GM23338 (cell line): ENCODE data around the gene FBXO9. TPM values are rescaled to one million over a fixed set of nuclear protein-coding genes. Genes with fewer than 3 reads are reported as not detected.

Experiments
- ATAC-seq: fragments of 200-7000 bp; cut with Tn5 transposase; 3 replicates; pipeline ENCODE4 v1.9.1; 2020
- DNase-seq: peaks from one replicate; pipeline ENCODE4 v3.0.0-alpha.2; 2015; ENCODE audit warnings: low spot score
- H2AFZ ChIP-seq: fragments of 200-600 bp; sonication (generic); 2 replicates; pipeline ENCODE4 v1.8.0; 2016; ENCODE audit warnings: antibody characterized with exemption, mild to moderate bottlenecking, moderate library complexity
- H3F3A ChIP-seq: fragments of 200-600 bp; sonication (generic); replicated peaks from 2 replicates; pipeline ENCODE4 v1.8.0; 2017; ENCODE audit warnings: antibody characterized with exemption, mixed run types, low read depth
- H3K27ac ChIP-seq: fragments of 200-600 bp; sonication (generic); 2 replicates; pipeline ENCODE4 v1.6.1; 2016; ENCODE audit warnings: low read depth
- H3K27me3 ChIP-seq: fragments of 200-600 bp; sonication (generic); 2 replicates; pipeline ENCODE4 v1.8.0; 2016; ENCODE audit warnings: mild to moderate bottlenecking, mixed run types, moderate library complexity; ENCODE audit not compliant: insufficient read depth
- H3K36me3 ChIP-seq: fragments of 200-600 bp; sonication (generic); 2 replicates; pipeline ENCODE4 v1.8.0; 2016; ENCODE audit warnings: mild to moderate bottlenecking; ENCODE audit not compliant: insufficient read depth
- H3K4me1 ChIP-seq: fragments of 200-600 bp; sonication (generic); 2 replicates; pipeline ENCODE4 v1.8.0; 2016; ENCODE audit warnings: mild to moderate bottlenecking, moderate library complexity; ENCODE audit not compliant: insufficient read depth
- H3K4me2 ChIP-seq: fragments of 200-600 bp; sonication (generic); 2 replicates; pipeline ENCODE4 v1.7.1; 2017; ENCODE audit warnings: mixed run types
- H3K4me3 ChIP-seq: fragments of 200-600 bp; sonication (generic); 2 replicates; pipeline ENCODE4 v1.6.1; 2016; ENCODE audit warnings: mixed run types
- H3K79me2 ChIP-seq: fragments of 200-600 bp; sonication (generic); replicated peaks from 2 replicates; pipeline ENCODE4 v1.8.0; 2017; ENCODE audit warnings: mild to moderate bottlenecking; ENCODE audit not compliant: insufficient read depth
- H3K9me2 ChIP-seq: fragments of 200-600 bp; sonication (generic); 2 replicates; pipeline ENCODE4 v1.8.0; 2017; ENCODE audit not compliant: insufficient read depth
- H4K20me1 ChIP-seq: fragments of 200-600 bp; sonication (generic); replicated peaks from 2 replicates; pipeline ENCODE4 v1.8.0; 2017; ENCODE audit warnings: mild to moderate bottlenecking; ENCODE audit not compliant: insufficient read depth
- H3K27ac Mint-ChIP-seq: 2 replicates; pipeline ENCODE4 v1.8.0; 2020; ENCODE audit warnings: inconsistent platforms, mild to moderate bottlenecking, moderate library complexity, mixed read lengths
- H3K27me3 Mint-ChIP-seq: 3 replicates; pipeline ENCODE4 v1.8.0; 2022; ENCODE audit warnings: low read depth, mild to moderate bottlenecking, moderate library complexity, mixed read lengths, inconsistent platforms; ENCODE audit not compliant: insufficient read depth, poor library complexity
- H3K36me3 Mint-ChIP-seq: 3 replicates; pipeline ENCODE4 v1.8.0; 2021; ENCODE audit warnings: low read depth, mild to moderate bottlenecking, inconsistent platforms, moderate library complexity, mixed read lengths
- H3K4me1 Mint-ChIP-seq: 3 replicates; pipeline ENCODE4 v1.8.0; 2020; ENCODE audit warnings: mild to moderate bottlenecking, inconsistent platforms, mixed read lengths
- H3K4me3 Mint-ChIP-seq: 3 replicates; pipeline ENCODE4 v1.8.0; 2021; ENCODE audit warnings: moderate library complexity, mild to moderate bottlenecking, inconsistent platforms, mixed read lengths
- H3K9me3 Mint-ChIP-seq: 3 replicates; pipeline ENCODE4 v1.8.0; 2020; ENCODE audit warnings: moderate library complexity, mild to moderate bottlenecking, inconsistent platforms, mixed read lengths
- CREB1 ChIP-seq: fragments of 250-450 bp; sonication (Bioruptor Pico); IDR thresholded peaks from 2 replicates; pipeline ENCODE4 v1.5.0; 2020; ENCODE audit warnings: low read depth, mild to moderate bottlenecking, moderate library complexity
- CTCF ChIP-seq, 2 experiments: fragments of 200-600 bp in 1 of 2; sonication (generic) in 1 of 2; conservative IDR thresholded peaks; 2 replicates each; pipeline versions ENCODE4 v1.5.1 to v1.6.1; 2016 to 2017; ENCODE audit warnings: antibody characterized with exemption in 2 of 2, low read depth in 2 of 2, mild to moderate bottlenecking in 2 of 2, moderate library complexity in 1 of 2
- EZH2 ChIP-seq: fragments of 200-600 bp; sonication (generic); IDR thresholded peaks from one replicate; pipeline ENCODE4 v1.8.0; 2017; ENCODE audit warnings: antibody characterized with exemption, mild to moderate bottlenecking, low read depth; ENCODE audit not compliant: unreplicated experiment
- EZH2phosphoT487 ChIP-seq: fragments of 200-600 bp; sonication (generic); IDR thresholded peaks from one replicate; pipeline ENCODE4 v1.8.1; 2018; ENCODE audit warnings: antibody characterized with exemption; ENCODE audit not compliant: unreplicated experiment
- JUNB ChIP-seq: IDR thresholded peaks from one replicate; pipeline ENCODE4 v1.6.1; 2016; ENCODE audit warnings: antibody characterized with exemption; ENCODE audit not compliant: unreplicated experiment
- NANOG ChIP-seq: IDR thresholded peaks from 2 replicates; pipeline ENCODE4 v1.6.1; 2016; ENCODE audit warnings: antibody characterized with exemption, borderline replicate concordance
- POLR2AphosphoS5 ChIP-seq: IDR thresholded peaks from 2 replicates; pipeline ENCODE4 v1.6.1; 2016; ENCODE audit warnings: antibody characterized with exemption, low read depth
- REST ChIP-seq: IDR thresholded peaks from one replicate; pipeline ENCODE4 v1.6.1; 2018; ENCODE audit warnings: antibody characterized with exemption; ENCODE audit not compliant: unreplicated experiment
- STAT1 ChIP-seq: IDR thresholded peaks from one replicate; pipeline ENCODE4 v1.6.1; 2016; ENCODE audit warnings: antibody characterized with exemption; ENCODE audit not compliant: unreplicated experiment
- ZNF114 ChIP-seq: fragments of 250-450 bp; sonication (Bioruptor Pico); IDR thresholded peaks from 2 replicates; pipeline ENCODE4 v1.5.0; 2020; ENCODE audit warnings: mild to moderate bottlenecking, moderate library complexity
- ZNF462 ChIP-seq: fragments of 250-450 bp; sonication (Bioruptor Pico); IDR thresholded peaks from 2 replicates; pipeline ENCODE4 v1.5.0; 2020; ENCODE audit warnings: mild to moderate bottlenecking, moderate library complexity
- polyA plus RNA-seq: library from polyadenylated mRNA; unstranded; fragments of >200 nt; fragmentation: Nextera tagmentation; extraction: Ambion mirVana; gene quantifications from 2 replicates; pipeline ENCODE4 v1.2.1, GENCODE V29; 2016
- total RNA-seq: library from RNA; depleted of rRNA; stranded (reverse); fragments of >200 nt; shearing (Covaris generic); gene quantifications from 2 replicates; pipeline ENCODE4 v1.2.3, GENCODE V29; 2014

FBXO9 gene
- total and polyA plus RNA-seq, 2 experiments from 2014 or later = 29.8 to 32.8 TPM

- Histone ChIP-seq H3K36me3 (peaks cover 11% of the 10 kb centered on the region; the same call in 1 of the 2 replicates), H3K4me3 (no peak overlapping the region), H2AFZ (no peak overlapping the region), H4K20me1 (peaks cover 4% of the 10 kb centered on the region), H3K4me2 (no peak overlapping the region), H3K27me3 (no peaks in the 10 kb centered on the region), H3K4me1 (0 out of 2 replicates have a peak, but pooled peaks cover 5% of the 10 kb centered on the region), H3K27ac (no peak overlapping the region), H3F3A (no peaks in the 10 kb centered on the region), H3K79me2 (peaks cover 23% of the 10 kb centered on the region), H3K9me2 (no peaks in the 10 kb centered on the region)
- DNase-seq = no peak
- Mint-ChIP-seq H3K36me3 (peaks cover 21% of the 10 kb centered on the region; the same call in 2 of the 3 replicates), H3K4me3 (no peak overlapping the region), H3K27ac (no peak overlapping the region), H3K27me3 (peaks cover 1% of the 10 kb centered on the region), H3K9me3 (no peaks in the 10 kb centered on the region), H3K4me1 (peaks cover 4% of the 10 kb centered on the region; the same call in 2 of the 3 replicates)
- ATAC-seq = no peak
- TF ChIP-seq EZH2phosphoT487 (no peak), CREB1 (CRISPR knock-in tag) (no peak), REST (no peak), CTCF (conservative IDR thresholded peaks at IDR 0.05; ENCODE audit: low read depth in 2 of 2) (peak in 1 of 2 experiments; percentile 14; a peak in 1 of 4 replicates)
Observed at GRCh38 chr6:53070806-53071205, 5.6 kb downstream of the FBXO9 start.

GRCh38 chr6:53074347-53074746 is 9.1 kb downstream of the FBXO9 start:
- no peak for DNase-seq
- H3K27me3 ChIP-seq = no peaks in the 10 kb centered on the region
- H4K20me1 ChIP-seq = no peaks in the 10 kb centered on the region; the same call in none of the 2 replicates
- no peaks in the 10 kb centered on the region for H3F3A ChIP-seq
- H3K4me3 ChIP-seq = no peak overlapping the region
- no peak overlapping the region for H2AFZ ChIP-seq
- H3K27ac ChIP-seq = no peak overlapping the region
- no peaks in the 10 kb centered on the region for H3K9me2 ChIP-seq
- peaks cover 24% of the 10 kb centered on the region; the same call in 1 of the 2 replicates for H3K36me3 ChIP-seq
- H3K27ac Mint-ChIP-seq = no peak overlapping the region
- H3K4me1 Mint-ChIP-seq = no peaks in the 10 kb centered on the region
- no peaks in the 10 kb centered on the region for H3K9me3 Mint-ChIP-seq
- H3K4me3 Mint-ChIP-seq = no peak overlapping the region
- H3K36me3 Mint-ChIP-seq = peaks cover 31% of the 10 kb centered on the region; the same call in 2 of the 3 replicates
- no peak overlapping the region for H3K4me2 ChIP-seq
- no peaks in the 10 kb centered on the region for H3K27me3 Mint-ChIP-seq
- no peaks in the 10 kb centered on the region; the same call in 1 of the 2 replicates for H3K79me2 ChIP-seq
- H3K4me1 ChIP-seq = no peaks in the 10 kb centered on the region
- no peak for ATAC-seq
- TF ChIP-seq POLR2AphosphoS5 (no peak), NANOG (no peak), ZNF114 (no peak), JUNB (no peak), CREB1 (CRISPR knock-in tag) (no peak), EZH2 (no peak), STAT1 (no peak), ZNF462 (CRISPR knock-in tag) (no peak)
